Caco-2 (cell line): ENCODE measurements around the gene GRIPAP1. TPM values are rescaled to one million over a fixed set of nuclear protein-coding genes. Genes with fewer than 3 reads are reported as not detected.
"Not testable (repeated sequence)": the region's sequence is repeated elsewhere in the genome, so short reads cannot be mapped to it uniquely, and the experiment has no call there.

Experiments
- BruUV-seq: library from RNA; stranded (reverse); fragments of 400-500 nt; replicated peaks from 2 replicates; lab custom pipeline; 2021; lab: Mats Ljungman, UMichigan
- CTCF ChIA-PET: fragments of 300-600 bp; sonication (Branson Sonifier 250); formaldehyde crosslinking; loops from one replicate; lab custom pipeline; 2022; ENCODE audit warnings: antibody characterized with exemption; lab: Charles Lee
- POLR2A ChIA-PET: fragments of 300-600 bp; sonication (Branson Sonifier 250); formaldehyde crosslinking; loops from one replicate; lab custom pipeline; 2022; ENCODE audit warnings: antibody characterized with exemption; lab: Charles Lee
- DNase-seq, 2 experiments: peaks; one replicate each; pipeline versions ENCODE4 v3.0.0 to v3.0.0-alpha.2; 2020 to 2022
- H3K27me3 ChIP-seq: replicated peaks from 2 replicates; pipeline ENCODE4 v1.6.0; 2011; ENCODE audit warnings: low read length; ENCODE audit not compliant: control insufficient read depth, insufficient read depth
- H3K36me3 ChIP-seq: 2 replicates; pipeline ENCODE4 v1.5.1; 2011; ENCODE audit warnings: low read length; ENCODE audit not compliant: control insufficient read depth, insufficient read depth
- H3K4me1 ChIP-seq: fragments of 250-450 bp; sonication (Bioruptor Pico); 2 replicates; pipeline ENCODE4 v1.5.1; 2020; ENCODE audit warnings: mild to moderate bottlenecking
- H3K4me3 ChIP-seq: 2 replicates; pipeline ENCODE4 v1.5.1; 2011; ENCODE audit warnings: low read depth, mild to moderate bottlenecking, control low read depth, low read length
- H3K9me3 ChIP-seq: fragments of 250-450 bp; sonication (Bioruptor Pico); 2 replicates; pipeline ENCODE4 v1.5.1; 2020; ENCODE audit warnings: mild to moderate bottlenecking, moderate library complexity
- H3K27ac Mint-ChIP-seq: one replicate; pipeline ENCODE4 v1.8.0; 2022; ENCODE audit warnings: mixed read lengths; ENCODE audit not compliant: unreplicated experiment
- H3K27me3 Mint-ChIP-seq: one replicate; pipeline ENCODE4 v1.8.0; 2022; ENCODE audit warnings: mixed read lengths; ENCODE audit not compliant: insufficient read depth, unreplicated experiment
- H3K36me3 Mint-ChIP-seq: one replicate; pipeline ENCODE4 v1.8.0; 2022; ENCODE audit warnings: mild to moderate bottlenecking, mixed read lengths; ENCODE audit not compliant: insufficient read depth, unreplicated experiment
- H3K4me1 Mint-ChIP-seq: one replicate; pipeline ENCODE4 v1.8.0; 2022; ENCODE audit warnings: low read depth, mixed read lengths; ENCODE audit not compliant: unreplicated experiment
- H3K4me3 Mint-ChIP-seq: one replicate; pipeline ENCODE4 v1.8.0; 2022; ENCODE audit warnings: mild to moderate bottlenecking, moderate library complexity, mixed read lengths; ENCODE audit not compliant: unreplicated experiment
- H3K9me3 Mint-ChIP-seq: one replicate; pipeline ENCODE4 v1.8.0; 2022; ENCODE audit warnings: mixed read lengths; ENCODE audit not compliant: unreplicated experiment
- intact Hi-C: fragments of 100-400 bp; cut with micrococcal nuclease; formaldehyde crosslinking; loops from one replicate; pipeline ENCODE4 v1.10.0; 2022; ENCODE audit not compliant: unreplicated experiment
- total RNA-seq: library from RNA; stranded (reverse); gene quantifications from 2 replicates; pipeline ENCODE4 v1.2.3, GENCODE V29; 2022
- TF ChIP-seq, protein P1 (sequence below), 2 experiments: fragments of 200-600 bp in 1 of 2; IDR thresholded peaks; 1 replicate in 1 of 2; 2 replicates in 1 of 2; pipeline versions ENCODE4 v1.5.1 to v1.8.0; 2011 to 2022; ENCODE audit warnings: antibody characterized with exemption in 1 of 2, control low read depth in 1 of 2, inconsistent platforms in 1 of 2, low read depth in 1 of 2, low read length in 1 of 2, mild to moderate bottlenecking in 1 of 2, moderate library complexity in 1 of 2; ENCODE audit not compliant: insufficient read depth in 1 of 2, severe bottlenecking in 1 of 2, unreplicated experiment in 1 of 2

The GRIPAP1 gene
- total RNA-seq, 1 experiment from 2014 or later: 43.6 TPM

DNA sequence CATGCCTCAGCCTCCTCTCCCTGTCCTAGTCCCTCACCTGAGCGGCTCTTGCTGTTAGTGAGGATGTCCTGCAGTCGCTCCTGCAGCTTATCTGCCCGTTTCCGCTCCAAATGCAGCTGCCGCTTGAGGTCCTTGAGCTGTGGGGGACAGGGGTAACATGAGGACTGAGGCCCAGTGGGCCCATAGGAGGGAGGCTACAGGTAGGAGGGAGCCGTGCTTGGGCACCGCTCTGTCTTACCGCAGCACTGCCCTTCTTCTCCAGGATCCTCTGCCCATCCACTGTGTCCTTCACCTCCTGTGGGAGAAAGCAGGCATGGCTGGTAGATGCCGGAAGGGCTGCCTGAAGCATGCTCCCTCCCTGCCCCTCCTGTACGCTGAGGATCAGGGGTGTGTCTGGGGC lies 20.9 kb downstream of the GRIPAP1 start:
- no peaks in the 10 kb centered on the region for H3K27me3 Mint-ChIP-seq
- no peaks in the 10 kb centered on the region for H3K9me3 ChIP-seq
- peaks cover 30% of the 10 kb centered on the region for H3K36me3 Mint-ChIP-seq
- TF ChIP-seq, protein P1, sequence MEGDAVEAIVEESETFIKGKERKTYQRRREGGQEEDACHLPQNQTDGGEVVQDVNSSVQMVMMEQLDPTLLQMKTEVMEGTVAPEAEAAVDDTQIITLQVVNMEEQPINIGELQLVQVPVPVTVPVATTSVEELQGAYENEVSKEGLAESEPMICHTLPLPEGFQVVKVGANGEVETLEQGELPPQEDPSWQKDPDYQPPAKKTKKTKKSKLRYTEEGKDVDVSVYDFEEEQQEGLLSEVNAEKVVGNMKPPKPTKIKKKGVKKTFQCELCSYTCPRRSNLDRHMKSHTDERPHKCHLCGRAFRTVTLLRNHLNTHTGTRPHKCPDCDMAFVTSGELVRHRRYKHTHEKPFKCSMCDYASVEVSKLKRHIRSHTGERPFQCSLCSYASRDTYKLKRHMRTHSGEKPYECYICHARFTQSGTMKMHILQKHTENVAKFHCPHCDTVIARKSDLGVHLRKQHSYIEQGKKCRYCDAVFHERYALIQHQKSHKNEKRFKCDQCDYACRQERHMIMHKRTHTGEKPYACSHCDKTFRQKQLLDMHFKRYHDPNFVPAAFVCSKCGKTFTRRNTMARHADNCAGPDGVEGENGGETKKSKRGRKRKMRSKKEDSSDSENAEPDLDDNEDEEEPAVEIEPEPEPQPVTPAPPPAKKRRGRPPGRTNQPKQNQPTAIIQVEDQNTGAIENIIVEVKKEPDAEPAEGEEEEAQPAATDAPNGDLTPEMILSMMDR (IDR thresholded peaks at IDR 0.05; ENCODE audit: insufficient read depth in 1 of 2, low read depth in 1 of 2, low read length in 1 of 2, severe bottlenecking in 1 of 2, unreplicated experiment in 1 of 2): no peak
- no peak overlapping the region for H3K27ac Mint-ChIP-seq
- no peaks in the 10 kb centered on the region for H3K27me3 ChIP-seq
- H3K4me1 Mint-ChIP-seq: no peaks in the 10 kb centered on the region
- intact Hi-C loops: no loop called here
- H3K36me3 ChIP-seq: no peaks in the 10 kb centered on the region; the same call in 1 of the 2 replicates
- H3K4me1 ChIP-seq: no peaks in the 10 kb centered on the region
- no TSS peak for BruUV-seq
- DNase-seq: no peak
- ChIA-PET POLR2A (no interaction called here), CTCF (no interaction called here)
- H3K4me3 ChIP-seq: no peak overlapping the region
- H3K4me3 Mint-ChIP-seq: no peak overlapping the region
- H3K9me3 Mint-ChIP-seq: no peaks in the 10 kb centered on the region

DNA sequence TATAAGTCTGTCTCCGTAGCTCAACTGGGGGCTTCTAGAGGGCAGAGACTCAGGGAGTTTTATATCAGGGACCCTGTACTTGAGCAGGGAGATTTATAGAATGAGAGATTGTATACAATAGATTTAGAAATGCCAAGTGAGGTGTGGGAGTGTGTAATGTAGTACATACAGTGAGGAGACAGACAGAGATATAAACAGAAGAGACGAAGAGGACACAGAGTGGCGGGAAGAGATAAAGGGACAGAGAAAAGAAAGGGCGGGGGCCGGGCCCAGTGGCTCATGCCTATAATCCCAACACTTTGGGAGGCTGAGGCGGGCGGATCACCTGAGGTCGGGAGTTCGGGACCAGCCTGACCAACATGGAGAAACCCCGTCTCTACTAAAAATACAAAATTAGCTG lies 21.7 kb downstream of the GRIPAP1 start:
- H3K27me3 Mint-ChIP-seq, H3K4me3 Mint-ChIP-seq, H3K4me1 Mint-ChIP-seq, H3K27ac Mint-ChIP-seq, H3K27me3 ChIP-seq, H3K4me3 ChIP-seq, H3K36me3 ChIP-seq, DNase-seq, H3K9me3 ChIP-seq, intact Hi-C loops, H3K4me1 ChIP-seq, CTCF ChIA-PET, H3K9me3 Mint-ChIP-seq, BruUV-seq, POLR2A ChIA-PET: not testable (repeated sequence)
- peaks cover 39% of the 10 kb centered on the region for H3K36me3 Mint-ChIP-seq

GRCh38 chrX:48978226-48978625 lies 23.8 kb downstream of the GRIPAP1 start:
- POLR2A ChIA-PET: no interaction called here
- H3K9me3 Mint-ChIP-seq: no peaks in the 10 kb centered on the region
- no peak for DNase-seq
- H3K4me1 Mint-ChIP-seq: no peaks in the 10 kb centered on the region
- Histone ChIP-seq H3K9me3 (no peaks in the 10 kb centered on the region), H3K4me1 (no peaks in the 10 kb centered on the region), H3K4me3 (no peak overlapping the region), H3K36me3 (no peaks in the 10 kb centered on the region; the same call in none of the 2 replicates), H3K27me3 (no peaks in the 10 kb centered on the region)
- H3K27me3 Mint-ChIP-seq: no peaks in the 10 kb centered on the region
- intact Hi-C loops: no loop called here
- CTCF ChIA-PET: no interaction called here
- H3K27ac Mint-ChIP-seq: no peak overlapping the region
- no TSS peak for BruUV-seq
- TF ChIP-seq, protein P1 (IDR thresholded peaks at IDR 0.05; ENCODE audit: insufficient read depth in 1 of 2, low read depth in 1 of 2, low read length in 1 of 2, severe bottlenecking in 1 of 2, unreplicated experiment in 1 of 2): no peak
- H3K36me3 Mint-ChIP-seq: peaks cover 42% of the 10 kb centered on the region
- no peak overlapping the region for H3K4me3 Mint-ChIP-seq

GRCh38 chrX:48976086-48976485 lies 26.0 kb downstream of the GRIPAP1 start:
- H3K4me3 ChIP-seq: no peak overlapping the region
- H3K36me3 ChIP-seq: no peaks in the 10 kb centered on the region; the same call in 1 of the 2 replicates
- Mint-ChIP-seq H3K4me1 (no peaks in the 10 kb centered on the region), H3K27me3 (no peaks in the 10 kb centered on the region), H3K9me3 (no peaks in the 10 kb centered on the region), H3K27ac (no peak overlapping the region), H3K36me3 (peaks cover 49% of the 10 kb centered on the region), H3K4me3 (no peak overlapping the region)
- ChIA-PET CTCF (no interaction called here), POLR2A (no interaction called here)
- intact Hi-C loops: no loop called here
- H3K4me1 ChIP-seq: no peaks in the 10 kb centered on the region
- TF ChIP-seq, protein P1 (IDR thresholded peaks at IDR 0.05; ENCODE audit: insufficient read depth in 1 of 2, low read depth in 1 of 2, low read length in 1 of 2, severe bottlenecking in 1 of 2, unreplicated experiment in 1 of 2): no peak
- no peak for DNase-seq
- no TSS peak for BruUV-seq
- H3K27me3 ChIP-seq: no peaks in the 10 kb centered on the region
- H3K9me3 ChIP-seq: no peaks in the 10 kb centered on the region
